HFFc6 (cell line): Measurements from ENCODE around the gene ZNF169. TPM values are rescaled to one million over a fixed set of nuclear protein-coding genes. Genes with fewer than 3 reads are reported as not detected.

ENCODE experiments used
- DNase-seq: peaks from one replicate; pipeline ENCODE4 v3.0.0-alpha.2; 2018
- H3K27ac Mint-ChIP-seq: 2 replicates; pipeline ENCODE4 v1.8.0; 2020; ENCODE audit warnings: mild to moderate bottlenecking, mixed read lengths
- H3K27me3 Mint-ChIP-seq: 2 replicates; pipeline ENCODE4 v1.8.0; 2021; ENCODE audit warnings: mild to moderate bottlenecking, moderate library complexity, mixed read lengths; ENCODE audit not compliant: insufficient read depth
- H3K36me3 Mint-ChIP-seq: 2 replicates; pipeline ENCODE4 v1.8.0; 2021; ENCODE audit warnings: low read depth, mixed read lengths
- H3K4me1 Mint-ChIP-seq: 2 replicates; pipeline ENCODE4 v1.8.0; 2020; ENCODE audit warnings: low read depth, mixed read lengths
- H3K4me3 Mint-ChIP-seq: 2 replicates; pipeline ENCODE4 v1.8.0; 2020; ENCODE audit warnings: mild to moderate bottlenecking, moderate library complexity, mixed read lengths
- H3K9me3 Mint-ChIP-seq: 2 replicates; pipeline ENCODE4 v1.8.0; 2020; ENCODE audit warnings: mild to moderate bottlenecking, mixed read lengths
- total RNA-seq, 6 experiments: library from RNA; stranded (reverse); fragmentation: NEBNext Ultra II Directional; extraction: Animal tissue kit (Norgen Biotek cat#: 25700); gene quantifications; 2 replicates in 1 of 6; 3 replicates in 5 of 6; pipeline ENCODE4 v1.2.3, GENCODE V29; 2021
- TF ChIP-seq, protein P1 (sequence below): fragments of 200-600 bp; sonication (generic); IDR thresholded peaks from 2 replicates; pipeline ENCODE4 v1.5.0; 2021; ENCODE audit warnings: antibody characterized with exemption, mild to moderate bottlenecking

Gene ZNF169
- total RNA-seq, 6 experiments from 2014 or later = 1.1 to 2.0 (median 1.8) TPM

- Mint-ChIP-seq H3K27me3 (no peaks in the 10 kb centered on the region), H3K36me3 (peaks cover 37% of the 10 kb centered on the region), H3K4me1 (peaks cover 27% of the 10 kb centered on the region), H3K27ac (no peak overlapping the region), H3K9me3 (peaks cover 17% of the 10 kb centered on the region), H3K4me3 (no peak overlapping the region)
- DNase-seq = no peak
- TF ChIP-seq, protein P1, sequence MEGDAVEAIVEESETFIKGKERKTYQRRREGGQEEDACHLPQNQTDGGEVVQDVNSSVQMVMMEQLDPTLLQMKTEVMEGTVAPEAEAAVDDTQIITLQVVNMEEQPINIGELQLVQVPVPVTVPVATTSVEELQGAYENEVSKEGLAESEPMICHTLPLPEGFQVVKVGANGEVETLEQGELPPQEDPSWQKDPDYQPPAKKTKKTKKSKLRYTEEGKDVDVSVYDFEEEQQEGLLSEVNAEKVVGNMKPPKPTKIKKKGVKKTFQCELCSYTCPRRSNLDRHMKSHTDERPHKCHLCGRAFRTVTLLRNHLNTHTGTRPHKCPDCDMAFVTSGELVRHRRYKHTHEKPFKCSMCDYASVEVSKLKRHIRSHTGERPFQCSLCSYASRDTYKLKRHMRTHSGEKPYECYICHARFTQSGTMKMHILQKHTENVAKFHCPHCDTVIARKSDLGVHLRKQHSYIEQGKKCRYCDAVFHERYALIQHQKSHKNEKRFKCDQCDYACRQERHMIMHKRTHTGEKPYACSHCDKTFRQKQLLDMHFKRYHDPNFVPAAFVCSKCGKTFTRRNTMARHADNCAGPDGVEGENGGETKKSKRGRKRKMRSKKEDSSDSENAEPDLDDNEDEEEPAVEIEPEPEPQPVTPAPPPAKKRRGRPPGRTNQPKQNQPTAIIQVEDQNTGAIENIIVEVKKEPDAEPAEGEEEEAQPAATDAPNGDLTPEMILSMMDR = no peak
These were observed 21.4 kb downstream of the ZNF169 start for GRCh38 chr9:94280409-94280989.

DNA sequence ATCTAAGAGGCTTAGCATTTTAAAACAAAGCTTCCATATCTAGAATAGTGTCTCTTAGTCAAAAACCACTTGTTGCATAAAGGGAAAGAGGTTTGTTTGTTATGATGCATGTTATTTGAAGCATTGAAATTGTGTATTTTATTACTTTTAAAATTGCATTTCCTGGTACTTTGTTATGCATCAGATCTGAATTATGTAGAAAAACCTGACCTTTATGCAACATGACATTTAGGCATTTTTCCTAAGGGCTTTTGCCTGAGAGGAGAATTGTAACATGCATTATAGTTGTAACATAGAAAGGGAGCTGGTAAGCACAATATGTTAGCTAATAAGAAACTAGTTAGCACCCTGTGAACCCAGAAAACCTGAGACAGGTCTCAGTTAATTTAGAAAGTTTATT lies 22.0 kb downstream of the ZNF169 start:
- TF ChIP-seq, protein P1 = no peak
- peaks cover 33% of the 10 kb centered on the region for H3K4me1 Mint-ChIP-seq
- peaks cover 39% of the 10 kb centered on the region for H3K36me3 Mint-ChIP-seq
- DNase-seq = no peak
- peaks cover 17% of the 10 kb centered on the region for H3K9me3 Mint-ChIP-seq
- H3K27ac Mint-ChIP-seq = no peak overlapping the region
- H3K27me3 Mint-ChIP-seq = no peaks in the 10 kb centered on the region
- H3K4me3 Mint-ChIP-seq = no peak overlapping the region

DNA sequence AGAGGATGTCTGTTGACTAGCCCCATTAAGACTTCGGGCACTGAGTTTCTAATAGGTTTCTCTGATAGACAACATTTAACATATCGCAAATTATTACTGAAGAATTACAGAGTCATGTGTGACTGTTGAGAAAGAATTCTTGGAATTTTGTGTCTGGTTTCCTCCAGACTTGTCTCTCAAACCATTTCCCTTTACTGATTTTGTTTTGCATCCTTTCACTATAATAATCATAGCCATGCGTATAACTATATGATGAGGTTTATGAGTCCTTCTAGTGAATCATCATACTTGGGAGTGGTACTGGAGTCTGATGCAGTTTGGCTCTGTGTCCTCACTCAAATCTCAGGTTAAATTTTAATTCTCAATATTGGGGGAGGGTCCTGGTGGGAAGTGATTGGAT lies 27.0 kb downstream of the ZNF169 start:
- TF ChIP-seq, protein P1 = no peak
- no peak for DNase-seq
- H3K4me3 Mint-ChIP-seq = no peak overlapping the region
- peaks cover 33% of the 10 kb centered on the region for H3K36me3 Mint-ChIP-seq
- H3K27me3 Mint-ChIP-seq = no peaks in the 10 kb centered on the region
- H3K9me3 Mint-ChIP-seq = no peaks in the 10 kb centered on the region
- no peak overlapping the region for H3K27ac Mint-ChIP-seq
- peaks cover 28% of the 10 kb centered on the region for H3K4me1 Mint-ChIP-seq

DNA sequence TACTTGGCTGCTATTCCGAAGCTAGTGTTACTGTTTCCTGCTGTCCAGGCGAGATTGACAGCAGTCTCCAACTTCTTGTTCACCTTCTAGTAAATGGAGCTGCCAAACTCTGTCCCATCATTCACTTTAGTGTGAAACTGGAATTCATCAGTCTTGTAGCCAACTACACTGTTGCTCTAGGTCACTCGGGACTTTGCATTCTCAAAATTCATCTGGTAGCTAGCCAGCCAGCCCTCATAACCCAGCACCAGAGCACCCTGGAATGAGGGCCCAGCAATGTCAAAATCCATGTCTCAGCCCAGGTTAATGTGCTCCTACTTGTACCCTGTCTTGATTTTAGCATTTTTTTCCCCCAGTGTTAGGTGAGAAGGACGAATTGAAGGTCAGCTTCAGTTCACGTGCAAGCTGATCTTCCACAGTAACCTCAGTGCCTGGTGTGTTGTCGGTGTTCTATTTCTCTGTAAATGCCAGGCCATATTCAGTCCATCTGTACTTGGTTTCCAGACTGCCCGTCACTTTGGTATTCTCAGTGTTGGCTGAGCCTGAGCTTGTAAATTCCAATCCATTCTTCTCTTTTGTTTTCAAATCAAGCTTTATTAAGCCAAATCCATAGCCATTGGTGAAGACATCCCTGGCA lies 28.9 kb downstream of the ZNF169 start:
- H3K4me3 Mint-ChIP-seq = no peak overlapping the region
- H3K4me1 Mint-ChIP-seq = peaks cover 37% of the 10 kb centered on the region
- H3K27me3 Mint-ChIP-seq = no peaks in the 10 kb centered on the region
- H3K9me3 Mint-ChIP-seq = no peaks in the 10 kb centered on the region
- H3K27ac Mint-ChIP-seq = no peak overlapping the region
- TF ChIP-seq, protein P1 = no peak
- H3K36me3 Mint-ChIP-seq = peaks cover 19% of the 10 kb centered on the region
- DNase-seq = no peak

- TF ChIP-seq, protein P1 = no peak
- H3K4me3 Mint-ChIP-seq = peak overlapping the region; percentile 54; the same call in 1 of the 2 replicates
- H3K27ac Mint-ChIP-seq = peak overlapping the region; percentile 42; the same call in 1 of the 2 replicates
- H3K36me3 Mint-ChIP-seq = peaks cover 19% of the 10 kb centered on the region
- DNase-seq = peak; percentile 71
- peaks cover 37% of the 10 kb centered on the region for H3K4me1 Mint-ChIP-seq
- no peaks in the 10 kb centered on the region for H3K27me3 Mint-ChIP-seq
- H3K9me3 Mint-ChIP-seq = no peaks in the 10 kb centered on the region
These were observed 30.6 kb downstream of the ZNF169 start for GRCh38 chr9:94289691-94290090.
